CD8-positive, alpha-beta memory T cell (primary cell): ENCODE data around the gene INSM1. TPM values are rescaled to one million over a fixed set of nuclear protein-coding genes. Genes with fewer than 3 reads are reported as not detected.

ENCODE experiments used
- CTCF ChIA-PET: fragments of 350-600 bp; sonication (Branson Sonifier 250); formaldehyde crosslinking; loops from one replicate; lab custom pipeline; 2021; ENCODE audit warnings: antibody characterized with exemption; lab: Charles Lee
- POLR2A ChIA-PET: fragments of 350-600 bp; sonication (Branson Sonifier 250); formaldehyde crosslinking; loops from one replicate; lab custom pipeline; 2021; ENCODE audit warnings: antibody characterized with exemption; lab: Charles Lee
- DNase-seq, 5 donors: peaks; one replicate each; pipeline versions ENCODE4 v3.0.0 to v3.0.0-alpha.2; 2020 to 2022; ENCODE audit warnings: mixed read lengths in 1 of 5
- H3K27ac ChIP-seq: one replicate; pipeline ENCODE4 v1.7.0; 2013; ENCODE audit warnings: low read depth, mild to moderate bottlenecking, low read length, moderate library complexity
- H3K27me3 ChIP-seq: 2 replicates; pipeline ENCODE4 v1.7.0; 2013; ENCODE audit warnings: low read length, mild to moderate bottlenecking; ENCODE audit not compliant: insufficient read depth, poor library complexity, severe bottlenecking
- H3K36me3 ChIP-seq: 2 replicates; pipeline ENCODE4 v1.7.0; 2013; ENCODE audit warnings: mild to moderate bottlenecking, low read length, moderate library complexity; ENCODE audit not compliant: insufficient read depth
- H3K4me1 ChIP-seq: 2 replicates; pipeline ENCODE4 v1.7.0; 2013; ENCODE audit warnings: mild to moderate bottlenecking, low read length, moderate library complexity; ENCODE audit not compliant: insufficient read depth
- H3K4me3 ChIP-seq: 2 replicates; pipeline ENCODE4 v1.7.0; 2013; ENCODE audit warnings: mild to moderate bottlenecking, low read length
- H3K9me3 ChIP-seq: 2 replicates; pipeline ENCODE4 v1.7.0; 2013; ENCODE audit warnings: mild to moderate bottlenecking, low read length
- H3K27ac Mint-ChIP-seq, 8 donors: one replicate each; pipeline ENCODE4 v1.8.0; 2020 to 2021; ENCODE audit warnings: mixed read lengths in 8 of 8, mild to moderate bottlenecking in 6 of 8, inconsistent platforms in 3 of 8, moderate library complexity in 3 of 8
- H3K27me3 Mint-ChIP-seq, 2 donors: one replicate each; pipeline ENCODE4 v1.8.0; 2020 to 2021; ENCODE audit warnings: mixed read lengths in 2 of 2, mild to moderate bottlenecking in 1 of 2, moderate library complexity in 1 of 2
- H3K36me3 Mint-ChIP-seq, 3 donors: one replicate each; pipeline ENCODE4 v1.8.0; 2020 to 2021; ENCODE audit warnings: mixed read lengths in 3 of 3, inconsistent platforms in 1 of 3, mild to moderate bottlenecking in 1 of 3
- H3K4me1 Mint-ChIP-seq, 3 donors: one replicate each; pipeline ENCODE4 v1.8.0; 2020 to 2021; ENCODE audit warnings: mixed read lengths in 3 of 3, inconsistent platforms in 1 of 3, mild to moderate bottlenecking in 1 of 3
- H3K4me3 Mint-ChIP-seq, 7 donors: one replicate each; pipeline ENCODE4 v1.8.0; 2020 to 2021; ENCODE audit warnings: mixed read lengths in 7 of 7, mild to moderate bottlenecking in 6 of 7, moderate library complexity in 4 of 7, inconsistent platforms in 2 of 7
- H3K9me3 Mint-ChIP-seq, 5 donors: one replicate each; pipeline ENCODE4 v1.8.0; 2020 to 2022; ENCODE audit warnings: mixed read lengths in 5 of 5, mild to moderate bottlenecking in 3 of 5, moderate library complexity in 2 of 5, inconsistent platforms in 1 of 5
- polyA plus RNA-seq: library from polyadenylated mRNA; unstranded; fragments of 300-500 nt; fragmentation: Illumina TruSeq; gene quantifications from one replicate; pipeline ENCODE4 v1.2.3, GENCODE V29; 2021
- total RNA-seq, 2 experiments: library from RNA; stranded (reverse); gene quantifications; one replicate each; pipeline ENCODE4 v1.2.3, GENCODE V29; 2021

INSM1 gene
- total and polyA plus RNA-seq, 3 experiments from 2014 or later = 7.4 to 7.7 TPM; not detected in 1

GRCh38 chr20:20363434-20363798 is 4.5 kb upstream of the INSM1 start:
- no peaks in the 10 kb centered on the region for H3K9me3 Mint-ChIP-seq
- H3K4me3 ChIP-seq = no peak overlapping the region
- peaks cover 5% of the 10 kb centered on the region for H3K27me3 ChIP-seq
- H3K4me1 ChIP-seq = peaks cover 12% of the 10 kb centered on the region
- H3K27ac Mint-ChIP-seq = no peak overlapping the region
- H3K4me3 Mint-ChIP-seq = no peak overlapping the region
- ChIA-PET CTCF (no interaction called here), POLR2A (no interaction called here)
- peaks cover 21 to 49% (median 37%) of the 10 kb centered on the region in 3 donors for H3K4me1 Mint-ChIP-seq
- H3K27ac ChIP-seq = no peak overlapping the region
- no peaks in the 10 kb centered on the region for H3K9me3 ChIP-seq
- DNase-seq = no peak
- H3K36me3 ChIP-seq = no peaks in the 10 kb centered on the region
- H3K27me3 Mint-ChIP-seq = peaks cover 31 to 65% of the 10 kb centered on the region in 2 donors
- H3K36me3 Mint-ChIP-seq = peaks cover 0 to 1% (median 0%) of the 10 kb centered on the region in 3 donors

- Mint-ChIP-seq H3K36me3 (peaks cover 0 to 1% (median 0%) of the 10 kb centered on the region in 3 donors), H3K27me3 (peaks cover 31 to 62% of the 10 kb centered on the region in 2 donors), H3K4me1 (peaks cover 21 to 49% (median 37%) of the 10 kb centered on the region in 3 donors), H3K9me3 (no peaks in the 10 kb centered on the region), H3K4me3 (peak overlapping the region in 2 of 7 donors; percentile 8 to 32), H3K27ac (no peak overlapping the region)
- CTCF ChIA-PET = no interaction called here
- peaks cover 5% of the 10 kb centered on the region for H3K27me3 ChIP-seq
- H3K36me3 ChIP-seq = no peaks in the 10 kb centered on the region
- no peak overlapping the region for H3K4me3 ChIP-seq
- H3K9me3 ChIP-seq = no peaks in the 10 kb centered on the region
- no peak overlapping the region for H3K27ac ChIP-seq
- no peak for DNase-seq
- peaks cover 12% of the 10 kb centered on the region for H3K4me1 ChIP-seq
- POLR2A ChIA-PET = no interaction called here
These were observed 3.9 kb upstream of the INSM1 start for GRCh38 chr20:20363799-20364592.

GRCh38 chr20:20364593-20365479 is 3.1 kb upstream of the INSM1 start:
- peaks cover 18 to 47% (median 34%) of the 10 kb centered on the region in 3 donors for H3K4me1 Mint-ChIP-seq
- Histone ChIP-seq H3K9me3 (no peaks in the 10 kb centered on the region), H3K27ac (no peak overlapping the region), H3K36me3 (no peaks in the 10 kb centered on the region), H3K4me1 (peaks cover 10% of the 10 kb centered on the region), H3K4me3 (no peak overlapping the region), H3K27me3 (peaks cover 5% of the 10 kb centered on the region)
- no peak for DNase-seq
- H3K4me3 Mint-ChIP-seq = no peak overlapping the region
- no peak overlapping the region for H3K27ac Mint-ChIP-seq
- peaks cover 0 to 1% (median 0%) of the 10 kb centered on the region in 3 donors for H3K36me3 Mint-ChIP-seq
- peaks cover 32 to 60% of the 10 kb centered on the region in 2 donors for H3K27me3 Mint-ChIP-seq
- no peaks in the 10 kb centered on the region for H3K9me3 Mint-ChIP-seq
- POLR2A ChIA-PET = no interaction called here
- CTCF ChIA-PET = no interaction called here

GRCh38 chr20:20365480-20366161 is 2.3 kb upstream of the INSM1 start:
- Mint-ChIP-seq H3K36me3 (no peaks in the 10 kb centered on the region), H3K4me3 (peak overlapping the region in 2 of 7 donors; percentile 20 to 26), H3K27me3 (peaks cover 37 to 64% of the 10 kb centered on the region in 2 donors), H3K4me1 (peaks cover 17 to 45% (median 31%) of the 10 kb centered on the region in 3 donors), H3K9me3 (no peaks in the 10 kb centered on the region), H3K27ac (no peak overlapping the region)
- H3K36me3 ChIP-seq = no peaks in the 10 kb centered on the region
- no peak overlapping the region for H3K4me3 ChIP-seq
- CTCF ChIA-PET = no interaction called here
- H3K27ac ChIP-seq = no peak overlapping the region
- DNase-seq = no peak
- no peaks in the 10 kb centered on the region for H3K9me3 ChIP-seq
- H3K4me1 ChIP-seq = peaks cover 2% of the 10 kb centered on the region
- peaks cover 5% of the 10 kb centered on the region for H3K27me3 ChIP-seq
- POLR2A ChIA-PET = no interaction called here

- H3K27ac ChIP-seq = no peak overlapping the region
- peaks cover 9% of the 10 kb centered on the region for H3K27me3 ChIP-seq
- ChIA-PET CTCF (no interaction called here), POLR2A (no interaction called here)
- H3K4me3 Mint-ChIP-seq = peak overlapping the region in 3 of 7 donors; percentile 41 to 69 (median 64)
- H3K36me3 Mint-ChIP-seq = no peaks in the 10 kb centered on the region
- H3K27ac Mint-ChIP-seq = peak overlapping the region in 1 of 8 donors; percentile 38
- DNase-seq = no peak
- peaks cover 43 to 64% of the 10 kb centered on the region in 2 donors for H3K27me3 Mint-ChIP-seq
- H3K4me3 ChIP-seq = no peak overlapping the region
- no peaks in the 10 kb centered on the region for H3K9me3 Mint-ChIP-seq
- H3K36me3 ChIP-seq = no peaks in the 10 kb centered on the region
- peaks cover 12 to 39% (median 26%) of the 10 kb centered on the region in 3 donors for H3K4me1 Mint-ChIP-seq
- H3K4me1 ChIP-seq = no peaks in the 10 kb centered on the region
- H3K9me3 ChIP-seq = no peaks in the 10 kb centered on the region
These were observed 1.4 kb upstream of the INSM1 start for GRCh38 chr20:20366551-20366875.

GRCh38 chr20:20366876-20367574 is 879 bp upstream of the INSM1 start:
- Mint-ChIP-seq H3K4me3 (peak overlapping the region in 1 of 7 donors; percentile 41), H3K27me3 (peaks cover 43 to 63% of the 10 kb centered on the region in 2 donors), H3K36me3 (no peaks in the 10 kb centered on the region), H3K27ac (no peak overlapping the region), H3K4me1 (peaks cover 12 to 39% (median 21%) of the 10 kb centered on the region in 3 donors), H3K9me3 (no peaks in the 10 kb centered on the region)
- DNase-seq = no peak
- H3K9me3 ChIP-seq = no peaks in the 10 kb centered on the region
- H3K27me3 ChIP-seq = peaks cover 6% of the 10 kb centered on the region
- ChIA-PET CTCF (no interaction called here), POLR2A (no interaction called here)
- H3K4me1 ChIP-seq = no peaks in the 10 kb centered on the region
- H3K36me3 ChIP-seq = no peaks in the 10 kb centered on the region
- H3K27ac ChIP-seq = no peak overlapping the region
- no peak overlapping the region for H3K4me3 ChIP-seq

GRCh38 chr20:20368418-20369249 is 730 bp downstream of the INSM1 start:
- Histone ChIP-seq H3K9me3 (no peaks in the 10 kb centered on the region), H3K27me3 (peaks cover 8% of the 10 kb centered on the region), H3K4me3 (no peak overlapping the region), H3K27ac (no peak overlapping the region), H3K36me3 (no peaks in the 10 kb centered on the region), H3K4me1 (no peaks in the 10 kb centered on the region)
- Mint-ChIP-seq H3K36me3 (no peaks in the 10 kb centered on the region), H3K4me3 (no peak overlapping the region), H3K4me1 (peaks cover 12 to 26% (median 12%) of the 10 kb centered on the region in 3 donors), H3K27me3 (peaks cover 46 to 59% of the 10 kb centered on the region in 2 donors), H3K27ac (no peak overlapping the region), H3K9me3 (no peaks in the 10 kb centered on the region)
- no peak for DNase-seq
- CTCF ChIA-PET = no interaction called here
- POLR2A ChIA-PET = no interaction called here
